AG08395 (cell line): Measurements from ENCODE around the gene UBTF.

Experiments used
- DNase-seq: peaks from one replicate; pipeline ENCODE4 v3.0.0; 2012; ENCODE audit warnings: mixed read lengths, low spot score

UBTF gene

DNA sequence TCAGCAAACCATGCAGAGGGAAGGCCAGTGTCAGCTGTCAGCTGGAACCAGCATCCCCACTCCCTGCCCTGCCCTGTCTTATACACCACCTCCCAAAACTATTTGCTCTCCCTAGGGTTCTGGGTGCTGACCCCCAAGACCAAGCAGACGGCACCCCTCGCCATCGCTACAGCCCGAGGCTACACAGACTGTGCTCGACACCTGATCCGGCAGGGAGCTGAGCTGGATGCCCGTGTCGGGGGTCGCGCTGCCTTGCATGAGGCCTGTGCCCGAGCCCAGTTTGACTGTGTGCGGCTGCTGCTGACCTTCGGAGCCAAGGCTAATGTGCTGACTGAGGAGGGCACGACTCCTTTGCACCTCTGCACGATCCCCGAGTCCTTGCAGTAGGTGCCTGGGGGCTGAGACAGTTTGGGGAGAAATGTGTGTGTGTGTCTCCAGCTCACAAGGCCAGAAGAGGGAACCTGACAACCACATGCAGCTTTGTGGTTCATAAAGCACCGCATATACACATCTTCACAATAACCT lies 47.5 kb downstream of the UBTF start:
- DNase-seq = no peak

DNA sequence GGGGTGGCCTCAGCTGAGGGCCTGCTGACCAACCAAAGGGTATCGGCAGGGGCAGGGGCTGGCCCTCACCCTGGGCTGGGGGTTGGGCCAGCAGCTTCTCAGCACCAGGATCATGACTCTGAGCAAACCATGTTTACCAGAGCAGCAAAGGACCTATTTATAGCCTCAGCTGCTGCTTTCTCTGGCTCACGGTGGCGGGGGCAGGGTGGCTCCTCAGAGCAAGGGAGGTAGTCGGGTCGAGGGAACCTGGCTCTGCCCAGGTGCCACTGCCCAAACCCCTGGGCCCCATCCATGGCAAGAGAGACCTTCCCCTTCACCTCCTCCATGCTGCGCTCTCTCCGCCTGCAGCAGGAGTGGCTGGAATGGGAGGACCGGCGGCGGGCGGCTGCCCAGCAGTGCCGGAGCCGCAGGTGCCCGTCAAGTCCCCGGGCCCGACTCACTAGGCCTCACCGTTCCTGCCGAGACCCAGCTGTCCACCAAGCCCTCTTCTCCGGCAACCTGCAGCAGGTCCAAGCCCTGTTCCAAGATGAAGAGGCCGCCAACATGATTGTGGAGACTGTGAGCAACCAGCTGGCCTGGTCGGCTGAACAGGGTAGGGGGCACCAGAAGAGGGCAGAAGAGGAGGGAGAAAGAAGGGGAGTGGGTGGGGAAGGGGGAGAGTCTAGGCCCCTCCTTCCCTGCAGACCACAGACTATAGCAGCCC lies 48.8 kb downstream of the UBTF start, which contains the start of gene ASB16:
TSS of gene ASB16 (plus strand) at position 206 of the 703 bp plus-strand sequence. CDS start at position 292, 86 bp downstream.
- DNase-seq = peak; percentile 49

DNA sequence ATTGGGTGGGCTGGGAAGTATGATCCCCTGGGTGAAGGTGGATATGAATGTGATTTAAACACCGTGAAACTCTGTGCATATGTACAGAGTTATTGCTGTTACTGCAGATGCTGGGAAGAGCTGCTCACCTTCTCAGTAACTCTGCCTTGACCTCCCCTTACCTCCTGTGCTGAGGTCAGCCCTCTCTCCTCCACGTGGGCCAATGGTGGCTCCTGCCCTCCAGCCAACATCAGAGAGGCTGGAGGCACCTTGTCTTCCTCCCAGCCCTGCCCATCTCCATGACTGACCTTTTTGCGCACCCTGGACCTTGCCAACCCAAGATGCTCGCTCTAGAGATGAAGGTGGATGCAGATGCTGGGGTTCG lies 49.4 kb downstream of the UBTF start:
- DNase-seq = no peak

DNA sequence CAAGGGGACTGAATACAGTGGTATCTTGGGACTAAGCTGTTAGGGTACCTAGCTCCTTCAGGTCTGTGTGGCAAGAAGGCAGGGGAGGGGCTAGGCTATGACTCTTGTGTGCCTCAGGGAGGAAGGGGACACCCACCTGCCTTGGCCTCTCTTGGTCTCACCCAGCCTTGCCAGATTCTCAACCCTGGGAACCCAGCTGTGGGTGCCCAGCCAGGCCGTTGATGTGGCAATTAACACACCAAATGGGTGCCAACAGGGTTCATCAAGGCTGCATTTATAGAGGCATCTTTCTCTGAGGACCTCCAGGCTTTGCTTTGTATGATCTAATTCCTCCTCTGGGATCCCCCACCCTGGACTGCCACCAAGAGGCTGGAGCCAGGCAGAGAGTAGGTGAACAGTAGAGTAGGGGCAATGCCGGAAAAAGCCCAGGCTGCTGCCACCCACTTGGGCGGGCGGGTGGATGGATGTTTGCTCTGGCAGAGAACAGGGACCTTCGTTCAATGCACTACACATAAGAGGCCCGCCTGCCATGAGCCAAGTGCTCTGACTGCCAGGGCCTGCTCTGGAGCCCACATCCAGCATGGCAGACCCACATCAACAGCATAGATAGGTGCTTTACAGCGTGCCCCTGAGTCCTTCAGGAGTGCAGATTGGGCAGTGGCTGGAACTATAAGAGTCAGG lies 52.2 kb downstream of the UBTF start:
- DNase-seq = no peak

DNA sequence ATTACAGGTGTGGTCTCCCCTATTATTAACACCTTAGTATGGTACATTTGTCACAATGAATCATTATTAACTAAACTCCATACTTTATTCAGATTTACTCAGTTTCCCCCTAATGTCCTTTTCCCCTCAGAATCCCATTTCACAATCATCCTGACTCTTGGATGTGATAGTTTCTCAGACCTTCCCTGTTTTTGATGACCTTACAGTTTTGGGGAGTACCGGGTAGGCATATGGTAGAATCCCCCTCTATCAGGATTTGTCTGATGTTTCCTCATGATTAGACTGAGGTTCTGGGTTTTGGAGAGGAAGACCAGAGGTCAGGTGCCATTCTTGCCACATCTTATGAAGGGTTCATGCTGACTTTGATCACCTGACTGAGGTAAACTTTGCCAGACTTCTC lies 55.0 kb downstream of the UBTF start:
- DNase-seq = no peak

DNA sequence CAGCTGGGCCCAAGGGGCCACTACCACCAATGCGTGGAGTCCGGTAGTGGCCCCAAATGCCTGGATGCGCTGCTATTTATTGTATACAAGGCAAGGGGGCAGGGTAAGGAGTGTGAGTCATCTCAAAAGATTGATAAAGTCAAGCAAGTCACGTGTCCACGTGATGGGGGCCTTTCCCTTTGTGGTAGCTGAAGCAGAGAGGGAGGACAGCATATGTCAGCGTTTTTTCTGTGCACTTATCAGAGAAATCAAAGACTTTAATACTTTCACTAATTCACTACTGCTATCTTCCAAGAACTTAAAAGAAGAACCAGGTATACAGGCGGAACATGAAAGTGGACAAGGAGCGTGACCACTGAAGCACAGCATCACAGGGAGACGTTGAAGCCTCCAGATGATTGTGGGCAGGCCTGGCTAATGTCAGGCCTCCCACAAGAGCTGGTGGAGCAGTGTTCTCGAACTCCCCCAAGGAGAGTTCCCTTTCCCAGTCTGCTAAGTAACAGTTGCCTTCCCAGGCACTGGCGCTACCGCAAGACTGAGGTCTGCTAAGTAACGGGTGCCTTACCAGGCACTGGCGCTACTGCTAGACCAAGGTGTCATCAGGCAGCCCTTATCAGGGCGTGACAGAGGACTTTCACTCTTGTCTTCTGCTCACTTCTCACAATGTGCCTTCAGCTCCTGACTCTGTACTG lies 59.8 kb downstream of the UBTF start:
- DNase-seq = no peak

DNA sequence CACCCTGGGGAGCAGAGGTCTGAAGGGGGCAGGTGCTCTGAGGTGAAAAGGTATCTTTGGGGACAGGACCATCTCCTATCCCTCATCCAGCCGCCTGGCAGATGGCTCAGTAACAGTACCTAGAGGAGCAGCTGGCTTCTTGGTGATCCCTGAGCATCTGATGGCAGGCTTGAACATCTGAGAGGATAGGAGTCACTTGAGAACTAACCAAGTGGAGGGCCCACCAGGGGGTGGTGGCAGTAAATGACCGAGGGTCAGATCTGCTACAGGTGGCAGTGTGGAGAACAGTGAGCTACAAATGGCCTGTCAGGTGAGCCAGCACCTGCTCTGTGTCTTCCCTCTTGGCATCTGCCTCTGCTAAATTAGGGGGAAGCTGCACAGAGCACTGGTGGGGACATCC lies 64.0 kb downstream of the UBTF start:
- DNase-seq = no peak
